ENCODE measurements around the gene ZNF138.
"Not testable (repeated sequence)": the region's sequence is repeated elsewhere in the genome, so short reads cannot be mapped to it uniquely, and the experiment has no call there.

ZNF138 gene

GRCh38 chr7:64794171-64794844 is at the start of gene ZNF138:
ZNF138 (plus strand) TSS chr7:64794428; CDS start chr7:64794569, 141 bp downstream.
- peak; percentile 81 to 85 for DNase-seq (ENCODE audit: low read depth in 2 of 2, low spot score in 1 of 2)

DNA sequence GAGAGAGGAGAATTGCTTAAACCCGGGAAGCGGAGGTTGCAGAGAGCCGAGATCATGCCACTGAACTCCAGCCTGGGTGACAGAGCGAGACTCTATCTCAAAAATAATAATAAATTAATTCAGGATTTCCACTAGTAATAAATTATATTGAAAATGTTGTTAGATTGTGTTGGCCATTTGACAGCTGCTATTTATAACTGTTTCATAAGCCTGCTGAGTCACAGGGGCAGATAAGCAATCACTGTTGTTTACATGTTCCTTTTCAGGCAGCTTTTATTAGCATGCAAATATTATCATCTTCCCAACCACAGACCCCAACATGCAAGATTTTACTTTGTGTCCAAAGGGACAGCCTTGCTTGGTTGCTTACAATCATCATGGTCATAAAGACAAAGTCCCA is 49.5 kb upstream of the ZNF138 start:
- no peak for DNase-seq (ENCODE audit: low read depth in 2 of 2, low spot score in 1 of 2)

GRCh38 chr7:64747802-64748201 is 46.4 kb upstream of the ZNF138 start:
- DNase-seq (ENCODE audit: low read depth in 2 of 2, low spot score in 1 of 2) = no peak

- DNase-seq (ENCODE audit: low read depth in 2 of 2, low spot score in 1 of 2) = no peak
Observed at GRCh38 chr7:64753032-64753431, 41.2 kb upstream of the ZNF138 start.

- no peak for DNase-seq (ENCODE audit: low read depth in 2 of 2, low spot score in 1 of 2)
Observed at GRCh38 chr7:64755865-64756264, 38.4 kb upstream of the ZNF138 start.

DNA sequence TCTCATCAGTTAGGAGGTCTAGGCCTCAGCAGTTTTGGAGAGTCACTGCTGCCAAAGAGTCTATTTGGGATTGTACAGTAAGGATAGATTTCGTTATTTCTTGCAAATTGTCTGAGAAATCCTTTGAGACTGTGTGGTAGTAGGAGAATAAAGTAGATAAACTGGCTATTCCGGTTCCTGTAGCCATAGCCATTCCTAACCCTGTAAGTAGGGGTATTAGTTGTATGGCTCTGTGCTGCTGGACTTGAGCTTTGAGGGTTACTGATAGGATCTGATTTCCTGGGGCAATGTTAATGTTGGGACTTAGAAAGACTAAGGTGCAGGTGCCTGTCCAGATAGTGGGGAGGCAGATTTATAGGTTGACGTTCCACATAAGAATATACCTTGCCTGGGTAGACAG is 36.1 kb upstream of the ZNF138 start:
- no peak for DNase-seq (ENCODE audit: low read depth in 2 of 2, low spot score in 1 of 2)

GRCh38 chr7:64768824-64769223 is 25.4 kb upstream of the ZNF138 start:
- DNase-seq (ENCODE audit: low read depth in 2 of 2, low spot score in 1 of 2) = no peak

- no peak for DNase-seq (ENCODE audit: low read depth in 2 of 2, low spot score in 1 of 2)
Observed at GRCh38 chr7:64774204-64774842, 19.9 kb upstream of the ZNF138 start.

DNA sequence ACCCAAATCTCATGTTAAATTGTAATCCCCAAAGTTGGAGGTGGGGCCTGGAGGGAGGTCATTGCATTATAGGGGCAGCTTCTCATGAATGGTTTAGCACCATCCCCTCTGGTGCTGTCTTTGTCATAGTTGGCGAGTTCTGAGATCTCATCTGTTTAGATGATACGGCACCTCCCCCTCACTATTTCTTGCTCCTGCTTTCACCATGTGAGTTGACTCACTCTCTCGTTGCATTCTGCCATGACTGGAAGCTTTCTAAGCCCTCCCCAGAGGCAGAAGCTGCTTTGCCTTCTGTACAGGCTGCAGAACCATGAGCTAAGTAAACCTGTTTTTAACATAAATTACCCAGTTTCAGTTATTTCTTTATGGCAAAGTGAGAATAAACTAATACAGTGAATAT is 18.9 kb upstream of the ZNF138 start:
- no peak for DNase-seq (ENCODE audit: low read depth in 2 of 2, low spot score in 1 of 2)

DNA sequence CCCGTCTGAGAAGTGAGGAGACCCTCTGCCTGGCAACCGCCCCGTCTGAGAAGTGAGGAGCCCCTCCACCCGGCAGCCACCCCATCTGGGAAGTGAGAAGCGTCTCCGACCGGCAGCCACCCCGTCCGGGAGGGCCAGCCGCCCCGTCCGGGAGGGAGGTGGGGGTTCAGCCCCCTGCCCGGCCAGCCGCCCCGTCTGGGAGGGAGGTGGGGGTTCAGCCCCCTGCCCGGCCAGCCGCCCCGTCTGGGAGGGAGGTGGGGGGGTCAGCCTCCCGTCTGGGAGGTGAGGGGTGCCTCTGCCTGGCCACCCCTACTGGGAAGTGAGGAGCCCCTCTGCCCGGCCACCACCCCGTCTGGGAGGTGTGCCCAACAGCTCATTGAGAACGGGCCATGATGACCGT is 9.4 kb upstream of the ZNF138 start:
- DNase-seq (ENCODE audit: low read depth in 2 of 2, low spot score in 1 of 2) = not testable (repeated sequence)

GRCh38 chr7:64787295-64787694 is 6.9 kb upstream of the ZNF138 start:
- DNase-seq (ENCODE audit: low read depth in 2 of 2, low spot score in 1 of 2) = no peak

GRCh38 chr7:64789241-64789640 is 5.0 kb upstream of the ZNF138 start:
- not testable (repeated sequence) for DNase-seq (ENCODE audit: low read depth in 2 of 2, low spot score in 1 of 2)

DNA sequence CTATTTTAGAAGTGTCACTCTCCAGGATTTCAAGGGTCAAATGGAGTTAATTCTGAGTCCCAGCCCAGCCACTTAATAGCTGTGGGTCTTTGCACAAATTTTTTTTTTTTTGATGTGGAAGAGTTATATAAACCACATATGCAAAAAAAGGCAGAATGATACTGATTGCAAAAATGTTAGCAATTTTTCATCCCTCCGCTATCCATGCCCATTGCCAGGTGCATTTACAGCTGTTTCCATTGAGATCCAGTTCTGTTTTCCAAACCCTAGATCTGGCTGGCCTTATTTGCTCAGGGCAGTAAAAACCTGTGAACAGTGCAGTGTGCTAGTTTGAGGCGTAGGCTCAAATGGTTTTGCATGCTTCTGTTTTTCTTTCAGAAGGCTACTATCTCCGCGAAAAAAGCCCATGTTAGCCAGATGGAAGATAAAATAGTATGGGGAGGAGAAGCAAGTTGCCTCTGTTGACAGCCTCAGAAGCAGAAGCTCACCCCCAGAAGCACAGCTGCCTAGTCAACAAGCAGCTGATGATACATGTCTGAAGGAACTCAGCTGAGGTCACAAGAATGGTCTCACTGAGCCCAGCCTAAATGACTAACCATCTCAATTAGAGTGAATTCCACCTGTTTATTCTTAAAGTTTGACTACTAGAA is 997 bp upstream of the ZNF138 start:
- DNase-seq (ENCODE audit: low read depth in 2 of 2, low spot score in 1 of 2) = no peak

DNA sequence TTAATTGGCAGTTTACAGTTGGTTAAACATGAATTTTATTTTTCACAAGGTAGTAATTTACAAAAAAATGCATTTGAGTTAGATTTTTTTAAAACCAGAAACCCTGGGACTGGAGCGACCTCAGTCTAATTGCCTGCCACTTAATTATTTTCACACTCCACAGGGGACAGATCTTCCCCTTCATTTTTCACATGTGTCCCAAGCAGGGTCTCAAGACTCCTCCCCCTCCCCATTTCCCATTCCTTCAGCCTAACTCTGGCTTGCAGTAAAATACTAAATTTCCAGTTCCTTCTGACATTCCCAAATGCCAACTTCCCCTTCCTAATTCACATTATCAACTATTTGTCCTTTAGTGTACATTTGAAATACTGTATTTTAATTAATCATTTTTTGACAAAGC is 948 bp downstream of the ZNF138 start:
- no peak for DNase-seq (ENCODE audit: low read depth in 2 of 2, low spot score in 1 of 2)

GRCh38 chr7:64799169-64799568 is 4.9 kb downstream of the ZNF138 start:
- DNase-seq (ENCODE audit: low read depth in 2 of 2, low spot score in 1 of 2) = not testable (repeated sequence)

DNA sequence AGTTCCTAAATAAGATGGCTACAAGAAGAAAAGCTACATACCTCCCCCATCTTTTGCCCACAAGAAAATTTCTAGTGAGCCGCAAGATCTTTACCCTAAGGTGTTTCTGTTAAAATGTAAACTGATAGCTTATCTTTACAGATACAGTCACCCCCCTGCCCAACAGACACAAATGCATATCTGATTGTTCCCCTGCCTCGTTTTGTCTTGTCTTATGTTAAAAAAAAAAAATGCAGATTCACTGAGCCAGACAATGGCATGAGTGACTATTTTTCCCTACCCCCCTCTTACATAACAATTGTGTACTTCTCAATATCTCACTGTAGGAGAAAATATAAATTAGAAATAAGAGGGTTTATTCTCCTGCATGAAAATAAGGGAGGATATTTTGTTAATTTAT is 8.5 kb downstream of the ZNF138 start:
- DNase-seq (ENCODE audit: low read depth in 2 of 2, low spot score in 1 of 2) = no peak

- no peak for DNase-seq (ENCODE audit: low read depth in 2 of 2, low spot score in 1 of 2)
Observed at GRCh38 chr7:64807731-64808365, 13.6 kb downstream of the ZNF138 start.

DNA sequence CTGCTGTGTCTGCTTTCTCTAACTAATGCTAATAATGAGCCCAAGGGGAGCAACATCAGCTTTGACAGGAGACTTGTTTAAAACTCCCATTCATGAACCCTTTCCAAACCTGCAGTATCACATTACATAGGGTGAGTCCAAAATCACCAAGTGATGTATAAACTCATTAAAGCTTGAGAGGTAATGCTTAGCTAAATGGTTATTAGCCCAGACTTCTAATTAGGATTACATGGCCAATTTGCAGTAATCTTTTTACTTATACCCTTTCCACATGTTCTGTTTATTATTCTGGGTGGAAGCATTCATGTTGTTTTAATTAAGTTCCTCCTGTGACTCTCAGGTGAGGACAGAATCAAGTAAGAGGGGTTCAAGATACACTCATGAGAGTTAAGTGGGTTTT is 17.5 kb downstream of the ZNF138 start:
- no peak for DNase-seq (ENCODE audit: low read depth in 2 of 2, low spot score in 1 of 2)

DNA sequence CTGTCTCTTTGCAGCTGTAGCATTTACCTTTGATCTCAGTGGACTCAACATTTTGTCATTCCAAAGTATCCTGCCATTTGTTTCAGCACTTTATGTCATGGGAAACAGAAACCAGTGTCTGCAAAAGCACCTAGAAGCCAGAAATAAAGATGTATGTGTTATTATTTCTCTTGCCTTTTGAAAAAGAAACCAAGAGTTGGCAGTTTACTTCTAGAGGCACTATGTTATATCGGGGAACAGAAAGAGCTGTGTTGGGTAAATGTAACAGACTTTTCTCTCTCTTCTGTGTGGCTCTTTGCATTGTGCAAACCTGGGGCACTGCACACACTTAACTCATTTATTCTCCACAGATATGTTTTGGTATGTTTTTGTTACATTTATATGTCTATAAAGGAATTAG is 36.7 kb downstream of the ZNF138 start:
- DNase-seq (ENCODE audit: low read depth in 2 of 2, low spot score in 1 of 2) = no peak

DNA sequence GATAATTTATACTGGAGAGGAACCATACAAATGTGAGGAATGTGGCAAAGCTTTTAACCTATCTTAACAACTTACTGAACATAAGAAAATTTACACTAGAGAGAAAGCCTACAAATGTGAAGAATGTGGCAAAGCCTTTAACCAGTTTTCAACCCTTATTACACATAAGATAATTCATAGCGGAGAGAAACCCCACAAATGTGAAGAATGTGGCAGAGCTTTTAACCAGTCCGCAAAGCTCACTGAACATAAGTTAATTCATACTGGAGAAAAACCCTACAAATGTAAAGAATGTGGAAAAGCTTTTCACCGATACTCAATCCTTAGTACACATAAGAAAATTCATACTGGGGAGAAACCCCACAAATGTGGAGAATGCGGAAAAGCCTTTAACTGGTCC is 37.9 kb downstream of the ZNF138 start:
- no peak for DNase-seq (ENCODE audit: low read depth in 2 of 2, low spot score in 1 of 2)

DNA sequence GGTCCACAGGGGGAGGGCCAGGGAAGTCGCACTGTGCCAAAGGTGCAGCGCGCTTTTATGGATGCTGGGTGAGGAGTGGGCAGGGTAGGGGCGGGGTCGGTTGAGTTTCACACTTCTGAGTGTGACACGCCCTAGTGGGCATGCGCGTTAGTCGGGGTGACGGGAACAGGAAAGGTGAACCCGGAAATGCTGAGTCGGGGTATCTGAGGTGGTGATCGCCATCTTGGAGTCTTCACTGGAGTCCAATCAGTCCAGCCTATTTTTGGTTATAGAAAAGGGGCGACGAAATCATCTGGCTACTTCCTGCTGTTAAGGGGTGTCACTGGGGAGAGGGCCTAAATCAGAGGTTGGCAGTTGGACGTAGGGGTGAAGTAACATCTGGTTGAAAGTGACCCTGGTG is 40.8 kb downstream of the ZNF138 start:
- no peak for DNase-seq (ENCODE audit: low read depth in 2 of 2, low spot score in 1 of 2)

GRCh38 chr7:64835856-64836255 is 41.6 kb downstream of the ZNF138 start:
- not testable (repeated sequence) for DNase-seq (ENCODE audit: low read depth in 2 of 2, low spot score in 1 of 2)
